H7 (cell line): Measurements from ENCODE around the gene PLAAT5. TPM values are rescaled to one million over a fixed set of nuclear protein-coding genes. Genes with fewer than 3 reads are reported as not detected.

Source experiments
- DNase-seq: peaks from one replicate; pipeline ENCODE4 v3.0.0; 2012
- H3K27me3 ChIP-seq: 2 replicates; pipeline ENCODE4 v1.6.0; 2011; ENCODE audit warnings: mild to moderate bottlenecking, low read length; ENCODE audit not compliant: control insufficient read depth, insufficient read depth
- H3K36me3 ChIP-seq: replicated peaks from 2 replicates; pipeline ENCODE4 v1.5.1; 2011; ENCODE audit warnings: low read length; ENCODE audit not compliant: control insufficient read depth, insufficient read depth
- H3K4me3 ChIP-seq: 2 replicates; pipeline ENCODE4 v1.5.1; 2011; ENCODE audit warnings: low read depth, mild to moderate bottlenecking, control low read depth, low read length, moderate library complexity; ENCODE audit not compliant: insufficient read depth
- total RNA-seq: library from RNA; depleted of rRNA; stranded (reverse); fragments of >200 nt; shearing (Covaris generic); gene quantifications from 2 replicates; pipeline ENCODE4 v1.2.3, GENCODE V29; 2014

Gene PLAAT5
- total RNA-seq, 1 experiment from 2014 or later: 30.0 TPM

- H3K4me3 ChIP-seq: no peak overlapping the region
- no peaks in the 10 kb centered on the region for H3K36me3 ChIP-seq
- no peaks in the 10 kb centered on the region for H3K27me3 ChIP-seq
- peak; percentile 8 for DNase-seq
These were observed 14.1 kb upstream of the PLAAT5 start for GRCh38 chr11:63504933-63505586.

GRCh38 chr11:63504054-63504453, 13.1 kb upstream of the PLAAT5 start:
- Histone ChIP-seq H3K27me3 (no peaks in the 10 kb centered on the region), H3K4me3 (no peak overlapping the region), H3K36me3 (no peaks in the 10 kb centered on the region)
- peak; percentile 13 for DNase-seq

- DNase-seq: no peak
- Histone ChIP-seq H3K4me3 (no peak overlapping the region), H3K36me3 (no peaks in the 10 kb centered on the region), H3K27me3 (no peaks in the 10 kb centered on the region)
These were observed 12.5 kb upstream of the PLAAT5 start for GRCh38 chr11:63503492-63503891.

GRCh38 chr11:63502252-63502820, 11.4 kb upstream of the PLAAT5 start:
- H3K36me3 ChIP-seq: no peaks in the 10 kb centered on the region
- no peak for DNase-seq
- no peak overlapping the region for H3K4me3 ChIP-seq
- no peaks in the 10 kb centered on the region for H3K27me3 ChIP-seq

GRCh38 chr11:63501236-63501635, 10.3 kb upstream of the PLAAT5 start:
- H3K4me3 ChIP-seq: no peak overlapping the region
- H3K36me3 ChIP-seq: no peaks in the 10 kb centered on the region
- DNase-seq: no peak
- no peaks in the 10 kb centered on the region for H3K27me3 ChIP-seq

- Histone ChIP-seq H3K27me3 (no peaks in the 10 kb centered on the region), H3K36me3 (no peaks in the 10 kb centered on the region), H3K4me3 (no peak overlapping the region)
- DNase-seq: no peak
These were observed 8.9 kb upstream of the PLAAT5 start for GRCh38 chr11:63499874-63500273.

- no peaks in the 10 kb centered on the region for H3K36me3 ChIP-seq
- no peak overlapping the region for H3K4me3 ChIP-seq
- no peak for DNase-seq
- H3K27me3 ChIP-seq: no peaks in the 10 kb centered on the region
These were observed 4.0 kb upstream of the PLAAT5 start for GRCh38 chr11:63494975-63495374.

- no peak overlapping the region for H3K4me3 ChIP-seq
- DNase-seq: no peak
- H3K27me3 ChIP-seq: no peaks in the 10 kb centered on the region
- no peaks in the 10 kb centered on the region for H3K36me3 ChIP-seq
These were observed 2.2 kb upstream of the PLAAT5 start for GRCh38 chr11:63493127-63493526.

- Histone ChIP-seq H3K4me3 (no peak overlapping the region), H3K27me3 (no peaks in the 10 kb centered on the region), H3K36me3 (no peaks in the 10 kb centered on the region)
- no peak for DNase-seq
These were observed 1.5 kb upstream of the PLAAT5 start for GRCh38 chr11:63492441-63492840.

- H3K4me3 ChIP-seq: peak overlapping the region; percentile 50
- H3K27me3 ChIP-seq: no peaks in the 10 kb centered on the region
- DNase-seq: no peak
- H3K36me3 ChIP-seq: no peaks in the 10 kb centered on the region
These were observed 837 bp upstream of the PLAAT5 start for GRCh38 chr11:63491636-63492372.

GRCh38 chr11:63491240-63491587, 247 bp upstream of the PLAAT5 start:
- Histone ChIP-seq H3K4me3 (peak overlapping the region; percentile 50), H3K36me3 (no peaks in the 10 kb centered on the region), H3K27me3 (no peaks in the 10 kb centered on the region)
- no peak for DNase-seq

- no peaks in the 10 kb centered on the region for H3K36me3 ChIP-seq
- no peaks in the 10 kb centered on the region for H3K27me3 ChIP-seq
- DNase-seq: peak; percentile 58
- H3K4me3 ChIP-seq: peak overlapping the region; percentile 50
These were observed 1.1 kb downstream of the PLAAT5 start for GRCh38 chr11:63489879-63490278.

- H3K36me3 ChIP-seq: no peaks in the 10 kb centered on the region
- H3K27me3 ChIP-seq: no peaks in the 10 kb centered on the region
- no peak overlapping the region for H3K4me3 ChIP-seq
- no peak for DNase-seq
These were observed 2.2 kb downstream of the PLAAT5 start for GRCh38 chr11:63488789-63489188.

- no peaks in the 10 kb centered on the region for H3K27me3 ChIP-seq
- no peak overlapping the region for H3K4me3 ChIP-seq
- DNase-seq: no peak
- H3K36me3 ChIP-seq: no peaks in the 10 kb centered on the region
These were observed 5.2 kb downstream of the PLAAT5 start for GRCh38 chr11:63485777-63486176.

- Histone ChIP-seq H3K27me3 (no peaks in the 10 kb centered on the region), H3K4me3 (no peak overlapping the region), H3K36me3 (peaks cover 2% of the 10 kb centered on the region; the same call in 1 of the 2 replicates)
- no peak for DNase-seq
These were observed 10.9 kb downstream of the PLAAT5 start for GRCh38 chr11:63480039-63480438.
